ENCODE measurements around the gene TCTA. TPM values are rescaled to one million over a fixed set of nuclear protein-coding genes. Genes with fewer than 3 reads are reported as not detected.

TCTA gene
- total RNA-seq, 4 donors from 2014 or later, result 10.9 to 17.8 (median 16.0) TPM

DNA sequence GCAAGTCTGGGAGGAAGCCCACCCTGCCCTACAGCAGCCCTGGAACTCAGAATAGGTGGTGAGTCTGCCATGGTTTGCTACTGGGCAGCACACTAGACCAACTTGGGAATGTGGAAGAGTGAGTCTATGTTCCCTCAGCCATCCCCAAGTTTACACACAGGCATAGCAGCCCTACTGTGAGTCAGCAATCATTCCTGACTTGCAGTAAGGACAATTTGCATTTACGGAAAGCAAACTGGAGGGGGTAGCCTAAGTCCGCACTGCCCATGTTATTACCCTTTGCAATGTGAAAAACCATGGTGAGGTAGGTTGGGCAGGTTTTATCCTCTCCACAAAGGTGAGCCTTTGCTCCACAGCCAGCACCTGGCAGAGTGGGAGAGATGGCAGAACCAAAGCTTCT, 4.6 kb downstream of the TCTA start:
- WGBS, 2 donors, result 94 to 100% methylated on average over 2 of the region's 2 CpGs
- H3K9me3 ChIP-seq, result no peaks in the 10 kb centered on the region
- intact Hi-C loops (cut with DNase I), result no loop called here
- peak overlapping the region; percentile 11 to 73 (median 42) for H3K27ac ChIP-seq
- H3K4me3 ChIP-seq, result no peak overlapping the region
- no peak for TF ChIP-seq POLR2A (IDR thresholded peaks at IDR 0.05)
- TF ChIP-seq, protein P1, sequence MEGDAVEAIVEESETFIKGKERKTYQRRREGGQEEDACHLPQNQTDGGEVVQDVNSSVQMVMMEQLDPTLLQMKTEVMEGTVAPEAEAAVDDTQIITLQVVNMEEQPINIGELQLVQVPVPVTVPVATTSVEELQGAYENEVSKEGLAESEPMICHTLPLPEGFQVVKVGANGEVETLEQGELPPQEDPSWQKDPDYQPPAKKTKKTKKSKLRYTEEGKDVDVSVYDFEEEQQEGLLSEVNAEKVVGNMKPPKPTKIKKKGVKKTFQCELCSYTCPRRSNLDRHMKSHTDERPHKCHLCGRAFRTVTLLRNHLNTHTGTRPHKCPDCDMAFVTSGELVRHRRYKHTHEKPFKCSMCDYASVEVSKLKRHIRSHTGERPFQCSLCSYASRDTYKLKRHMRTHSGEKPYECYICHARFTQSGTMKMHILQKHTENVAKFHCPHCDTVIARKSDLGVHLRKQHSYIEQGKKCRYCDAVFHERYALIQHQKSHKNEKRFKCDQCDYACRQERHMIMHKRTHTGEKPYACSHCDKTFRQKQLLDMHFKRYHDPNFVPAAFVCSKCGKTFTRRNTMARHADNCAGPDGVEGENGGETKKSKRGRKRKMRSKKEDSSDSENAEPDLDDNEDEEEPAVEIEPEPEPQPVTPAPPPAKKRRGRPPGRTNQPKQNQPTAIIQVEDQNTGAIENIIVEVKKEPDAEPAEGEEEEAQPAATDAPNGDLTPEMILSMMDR (IDR thresholded peaks at IDR 0.05), result no peak
- H3K27me3 ChIP-seq, result no peaks in the 10 kb centered on the region
- no peak for DNase-seq
- peaks cover 0 to 47% (median 7%) of the 10 kb centered on the region in 3 donors for H3K36me3 ChIP-seq
- H3K4me1 ChIP-seq, result peaks cover 26 to 88% (median 36%) of the 10 kb centered on the region in 3 donors

DNA sequence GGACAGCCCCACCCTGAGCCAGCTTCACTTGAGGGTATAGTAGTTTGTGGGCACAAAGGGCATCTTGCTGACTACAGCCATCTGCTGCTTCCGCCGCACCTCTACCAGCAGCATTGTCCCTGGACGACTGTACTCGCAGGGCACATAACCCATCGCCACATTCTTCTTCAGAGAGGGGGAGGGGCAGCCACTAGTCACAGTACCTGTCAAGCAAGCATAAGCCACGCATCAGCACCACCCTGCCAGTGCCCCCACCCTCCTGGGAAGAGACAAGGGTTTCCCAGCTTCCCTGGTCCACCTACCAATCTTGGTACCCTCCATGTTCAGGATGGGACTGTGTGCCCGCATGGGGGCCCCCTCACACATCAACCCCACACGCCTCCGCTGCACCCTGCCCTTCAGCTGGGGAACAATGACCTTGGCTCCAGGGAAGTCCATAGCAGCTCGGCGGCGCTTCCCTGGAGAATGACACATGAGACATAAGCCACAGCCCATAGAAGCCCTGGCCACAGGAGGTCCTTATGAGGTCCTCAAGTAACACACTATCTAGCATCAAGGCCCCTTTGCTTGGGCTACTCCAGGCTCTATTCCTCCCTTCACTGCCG, 5.4 kb downstream of the TCTA start:
- Histone ChIP-seq H3K36me3 (peaks cover 0 to 47% (median 7%) of the 10 kb centered on the region in 3 donors), H3K4me1 (peaks cover 31 to 94% (median 41%) of the 10 kb centered on the region in 3 donors), H3K27me3 (no peaks in the 10 kb centered on the region), H3K4me3 (no peak overlapping the region), H3K9me3 (no peaks in the 10 kb centered on the region), H3K27ac (peak overlapping the region in 2 of 4 donors; percentile 59 to 73)
- intact Hi-C loops (cut with DNase I), result no loop called here
- 81 to 86% methylated on average over 7 to 9 of the region's 13 CpGs for WGBS, 2 donors
- DNase-seq, result no peak
- no peak for TF ChIP-seq POLR2A (IDR thresholded peaks at IDR 0.05)
- TF ChIP-seq, protein P1 (IDR thresholded peaks at IDR 0.05), result no peak

DNA sequence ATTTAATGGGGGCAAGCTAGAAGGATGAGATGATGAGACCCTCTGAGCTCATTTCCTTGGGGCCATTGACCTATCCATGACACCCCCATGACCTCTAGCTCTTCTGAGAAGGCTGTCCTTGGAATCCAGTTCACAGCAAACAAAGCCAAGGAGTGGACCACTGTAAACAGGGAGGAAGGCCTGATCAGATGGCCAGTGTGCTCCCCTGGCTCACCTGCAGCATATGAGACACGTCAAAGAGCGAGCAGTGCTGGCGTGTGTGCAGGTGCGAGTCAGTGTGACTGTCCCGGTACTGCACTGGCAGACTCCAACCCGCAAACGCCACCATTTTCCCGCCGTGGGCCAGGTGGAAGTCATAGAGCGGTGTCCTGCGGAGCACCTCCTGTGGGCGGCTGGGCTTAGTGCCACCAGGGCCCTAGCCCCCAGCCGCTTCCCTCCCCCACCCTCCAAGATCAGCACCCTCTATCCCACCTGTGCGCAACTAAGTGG, 9.7 kb downstream of the TCTA start:
- Histone ChIP-seq H3K27me3 (no peaks in the 10 kb centered on the region), H3K4me3 (peak overlapping the region in 3 of 4 donors; percentile 3 to 42 (median 21)), H3K4me1 (peaks cover 11 to 59% (median 22%) of the 10 kb centered on the region in 3 donors), H3K9me3 (no peaks in the 10 kb centered on the region), H3K27ac (peak overlapping the region in 2 of 4 donors; percentile 9 to 49), H3K36me3 (peaks cover 0 to 47% (median 9%) of the 10 kb centered on the region in 3 donors)
- TF ChIP-seq, protein P1 (IDR thresholded peaks at IDR 0.05), result no peak
- no peak for TF ChIP-seq POLR2A (IDR thresholded peaks at IDR 0.05)
- intact Hi-C loops (cut with DNase I), result no loop called here
- WGBS, 2 donors, result 52% methylated on average over 9 of the region's 14 CpGs; no CpG with 5 or more reads in 1 of the 2 donors
- no peak for DNase-seq

DNA sequence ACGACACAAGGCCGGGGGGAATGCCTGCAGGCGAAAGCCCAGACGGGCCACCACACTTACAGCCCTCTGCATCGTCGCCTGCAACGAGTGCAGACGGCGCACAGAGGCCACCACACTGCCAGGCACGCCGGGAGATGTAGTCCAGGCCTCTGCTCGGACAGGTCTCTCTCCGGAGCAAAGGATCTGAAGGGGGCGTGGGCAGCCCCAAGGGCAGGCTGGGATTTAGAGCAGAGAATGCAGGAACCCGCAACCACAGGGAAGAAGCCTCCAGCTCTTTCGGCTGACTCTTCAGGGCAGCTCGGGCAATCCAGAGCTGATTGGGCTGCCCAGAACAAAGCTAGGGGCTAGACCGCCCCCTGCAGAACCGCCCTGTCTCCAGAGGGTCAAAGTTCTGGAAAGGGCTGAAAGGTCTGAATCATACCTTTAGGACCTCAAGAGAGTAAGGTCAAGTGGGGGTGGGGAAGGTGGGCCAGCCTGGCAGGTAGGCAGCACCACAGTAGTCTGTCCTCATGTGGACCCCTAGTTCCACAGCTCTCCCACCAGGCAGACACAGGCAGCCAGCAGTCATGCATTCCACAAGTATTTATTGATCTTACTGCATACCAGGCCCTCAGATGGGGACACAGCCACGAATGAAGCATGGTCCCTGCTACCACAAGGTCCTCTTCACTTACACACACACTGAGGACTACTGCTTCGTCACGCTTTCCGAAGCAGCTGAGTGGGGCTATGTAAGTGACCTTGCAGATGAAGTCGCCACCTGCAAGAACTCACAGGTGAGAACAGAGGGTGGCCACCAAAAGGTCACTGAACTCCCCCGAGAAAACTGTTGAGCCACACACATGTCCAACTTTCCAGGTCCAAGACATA, 10.4 kb downstream of the TCTA start, which contains the start of gene AMT:
AMT (minus strand) TSS at position 95 of the 870 bp plus-strand sequence; CDS start at position 72, 23 bp downstream.
- DNase-seq, result no peak
- Histone ChIP-seq H3K4me3 (peak within 1 kb of the TSS in 3 of 4 donors; percentile 3 to 42 (median 21)), H3K4me1 (peaks cover 11 to 52% (median 22%) of the 10 kb centered on the region in 3 donors), H3K27ac (peak within 1 kb of the TSS in 2 of 4 donors; percentile 49 to 58), H3K27me3 (no peaks in the 10 kb centered on the region), H3K9me3 (no peaks in the 10 kb centered on the region), H3K36me3 (peaks cover 0 to 40% (median 9%) of the 10 kb centered on the region in 3 donors)
- TF ChIP-seq, protein P1 (IDR thresholded peaks at IDR 0.05), result no peak
- TF ChIP-seq POLR2A (IDR thresholded peaks at IDR 0.05), result no peak
- intact Hi-C loops (cut with DNase I), result no loop called here
- 60 to 86% methylated on average over 4 to 8 of the region's 25 CpGs for WGBS, 2 donors

All from esophagus squamous epithelium (tissue), 5 donors.